Stimulated activated CD8-positive, alpha-beta memory T cell treated with anti-CD3 and anti-CD28 coated beads, Interleukin-15, amount 100 ng/mL, for 48 hours (primary cell): ENCODE measurements around the gene SCGN.

ENCODE experiments used
- DNase-seq, 2 donors: peaks; one replicate each; pipeline ENCODE4 v3.0.0-alpha.2; 2020; ENCODE audit warnings: low read depth in 2 of 2

SCGN gene, protein sequence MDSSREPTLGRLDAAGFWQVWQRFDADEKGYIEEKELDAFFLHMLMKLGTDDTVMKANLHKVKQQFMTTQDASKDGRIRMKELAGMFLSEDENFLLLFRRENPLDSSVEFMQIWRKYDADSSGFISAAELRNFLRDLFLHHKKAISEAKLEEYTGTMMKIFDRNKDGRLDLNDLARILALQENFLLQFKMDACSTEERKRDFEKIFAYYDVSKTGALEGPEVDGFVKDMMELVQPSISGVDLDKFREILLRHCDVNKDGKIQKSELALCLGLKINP

DNA sequence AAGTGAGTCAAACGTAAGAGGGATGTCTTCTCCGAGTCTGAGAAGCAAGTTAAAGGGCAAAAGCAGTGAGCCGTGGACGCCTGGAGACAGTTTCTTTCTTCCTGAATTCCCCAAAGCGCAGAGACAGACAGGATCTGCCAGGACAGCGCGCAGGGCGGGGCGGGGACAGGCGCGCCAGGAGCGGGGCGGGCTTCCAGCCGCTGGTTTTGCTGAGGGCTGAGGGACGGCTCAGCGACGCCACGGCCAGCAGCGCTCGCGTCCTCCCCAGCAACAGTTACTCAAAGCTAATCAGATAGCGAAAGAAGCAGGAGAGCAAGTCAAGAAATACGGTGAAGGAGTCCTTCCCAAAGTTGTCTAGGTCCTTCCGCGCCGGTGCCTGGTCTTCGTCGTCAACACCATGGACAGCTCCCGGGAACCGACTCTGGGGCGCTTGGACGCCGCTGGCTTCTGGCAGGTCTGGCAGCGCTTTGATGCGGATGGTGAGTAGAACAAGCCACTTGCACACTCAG, at the start of gene SCGN:
TSS of gene SCGN (plus strand) at position 209 of the 509 bp plus-strand sequence. CDS start at position 398, 189 bp downstream.
- DNase-seq = peak in 1 of 2 donors; percentile 5

DNA sequence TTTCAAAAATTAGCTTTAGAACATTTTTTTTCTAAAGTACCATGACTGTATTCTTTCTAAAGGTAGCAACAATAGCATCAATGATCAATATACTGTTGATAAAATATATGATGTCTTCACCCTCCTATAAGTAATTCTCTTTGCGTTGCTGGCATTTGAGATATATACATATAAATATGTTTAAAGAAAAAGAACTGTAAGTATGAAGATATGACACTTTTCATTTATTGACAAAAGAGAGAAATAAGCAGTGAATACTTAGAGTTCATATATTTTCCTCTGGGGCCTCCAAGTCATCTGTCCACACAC, 49.4 kb upstream of the SCGN start:
- DNase-seq = no peak

DNA sequence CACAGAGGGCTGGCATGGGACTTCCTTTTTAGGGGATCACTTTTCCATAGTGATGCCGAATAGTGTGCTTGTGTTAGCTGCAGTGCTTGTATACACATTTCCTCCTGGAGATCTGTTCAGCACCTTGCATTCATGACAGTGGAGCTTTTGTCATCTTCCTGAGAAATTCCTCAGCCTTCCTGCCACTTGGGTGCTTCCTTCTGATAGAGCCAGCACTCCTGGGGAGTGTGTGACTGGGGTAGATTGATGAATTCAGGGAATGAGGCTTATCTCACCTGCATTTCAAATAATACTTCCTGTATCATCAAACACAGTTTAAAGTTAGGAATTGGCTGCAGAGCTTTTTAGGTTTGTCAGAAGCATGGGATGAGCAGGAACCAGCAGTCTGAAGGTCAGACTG, 48.8 kb upstream of the SCGN start:
- no peak for DNase-seq

DNA sequence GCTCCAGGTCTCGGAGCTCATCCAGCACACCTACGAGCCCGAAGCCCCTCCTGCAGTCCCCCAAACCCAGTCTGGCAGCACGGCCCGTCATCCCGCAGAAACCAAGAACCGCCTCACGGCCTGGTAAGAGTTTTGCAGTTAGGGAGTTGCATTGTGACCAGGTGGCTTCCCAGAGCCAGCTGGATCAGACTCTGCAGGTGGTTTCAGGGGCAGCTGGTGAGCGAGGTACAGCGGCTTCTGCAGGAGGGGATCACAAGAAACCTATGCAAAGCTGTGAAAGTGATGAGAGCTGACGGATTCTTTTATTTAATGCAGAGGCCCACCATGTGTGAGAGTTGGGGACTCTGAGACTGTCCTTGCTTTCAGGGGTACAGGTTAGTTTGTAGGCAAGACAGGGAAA, 45.9 kb upstream of the SCGN start:
- no peak for DNase-seq

DNA sequence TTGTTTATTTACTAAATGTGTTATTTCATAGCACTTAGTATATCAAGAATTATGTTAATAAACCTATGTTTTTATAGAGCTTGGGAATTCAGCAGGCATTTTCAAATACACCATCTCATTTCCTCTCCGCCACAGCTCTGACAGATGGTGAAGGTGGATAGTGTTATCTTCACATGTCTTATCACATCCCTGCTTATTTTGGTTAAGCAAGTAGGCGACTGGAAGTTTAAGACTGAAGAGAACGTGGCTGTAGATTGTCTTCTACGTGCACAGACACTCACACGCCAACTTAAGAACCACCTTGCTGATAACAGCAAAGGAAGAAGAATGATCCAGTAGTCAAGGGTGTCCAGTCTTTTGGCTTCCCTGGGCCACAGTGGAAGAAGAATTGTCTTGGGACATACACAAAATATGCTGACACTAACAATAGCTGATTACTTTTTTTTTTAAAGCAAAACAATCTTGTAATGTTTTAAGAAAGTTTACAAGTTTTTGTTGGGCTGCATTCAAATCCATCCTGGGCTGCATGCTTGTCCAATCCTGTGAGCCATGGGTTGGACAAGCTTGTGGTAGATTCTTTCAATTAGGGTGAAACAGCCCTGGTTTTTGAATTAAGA, 43.3 kb upstream of the SCGN start:
- DNase-seq = no peak

DNA sequence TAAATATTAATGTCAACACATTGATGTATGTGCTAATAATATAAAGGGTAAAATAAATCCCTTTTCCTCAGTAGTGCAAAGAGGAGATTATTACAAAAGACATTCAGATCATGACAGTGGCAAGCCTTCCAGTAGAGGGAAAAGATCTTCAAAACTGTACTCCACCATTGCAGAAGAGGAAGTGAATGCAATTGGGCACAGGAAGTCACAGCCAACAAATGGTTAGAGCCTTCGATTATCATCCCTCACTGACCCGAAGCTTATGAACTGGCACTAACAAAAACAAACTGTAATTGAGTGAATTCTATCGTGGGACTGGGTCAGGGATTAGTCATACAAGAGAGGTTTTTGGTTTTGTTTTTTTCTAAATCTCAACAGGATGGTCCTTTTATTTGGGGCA, 39.3 kb upstream of the SCGN start:
- DNase-seq = no peak

DNA sequence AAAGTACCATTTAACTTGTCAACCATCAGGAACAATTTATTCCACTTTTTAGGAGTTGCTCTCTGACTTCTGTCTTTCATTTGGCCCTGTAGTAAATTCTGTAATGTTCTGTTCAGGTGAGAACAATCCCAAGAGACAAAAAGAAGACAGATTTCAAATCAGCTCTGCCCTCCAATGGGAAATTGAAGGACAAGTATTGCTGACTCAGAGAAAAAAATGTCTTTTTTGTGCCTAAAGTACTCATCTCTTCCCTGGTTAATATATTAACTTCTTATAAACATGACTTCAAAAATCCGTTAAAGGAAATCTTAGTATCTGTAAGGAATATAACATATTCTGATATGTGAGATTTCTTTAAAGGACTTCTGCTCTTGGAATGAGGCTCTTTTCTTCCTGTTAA, 38.6 kb upstream of the SCGN start:
- no peak for DNase-seq

DNA sequence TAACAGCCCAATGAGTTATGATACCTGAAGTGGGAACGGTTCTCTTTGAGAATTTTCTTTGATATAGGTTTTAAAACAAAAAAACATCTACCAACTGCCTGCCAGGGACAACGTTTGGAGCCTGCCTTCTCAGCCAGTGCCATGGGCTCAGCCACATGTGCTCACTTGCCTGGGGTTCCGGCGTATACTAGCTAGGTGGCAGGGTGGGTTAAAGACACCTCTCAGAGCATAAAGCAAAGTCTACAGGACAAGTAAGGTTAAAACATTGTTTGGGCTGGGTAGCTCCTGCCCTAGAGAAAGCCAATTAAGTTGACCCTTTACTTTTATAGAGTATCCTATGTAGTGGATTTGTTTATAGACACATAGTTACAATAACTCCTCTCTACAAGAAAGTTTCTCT, 38.0 kb upstream of the SCGN start:
- no peak for DNase-seq

DNA sequence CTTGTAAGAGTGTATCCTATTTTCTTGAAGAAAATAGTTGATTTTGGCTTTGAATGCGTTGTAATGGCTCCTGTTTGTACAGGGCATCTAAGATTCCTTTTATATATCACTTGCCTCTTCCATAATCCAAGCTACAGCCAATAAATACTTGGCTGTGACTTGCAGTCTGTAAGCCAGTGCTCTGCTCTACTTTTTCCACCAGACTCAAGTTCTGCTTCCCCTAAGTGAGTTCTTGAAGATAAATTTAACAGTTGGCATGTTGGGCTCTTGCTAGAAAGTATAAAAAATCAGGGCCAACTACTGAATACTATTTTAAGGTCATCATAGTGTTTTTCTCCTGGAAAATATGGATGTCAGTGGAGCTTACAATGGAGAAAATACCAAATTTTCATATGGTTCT, 36.5 kb upstream of the SCGN start:
- no peak for DNase-seq

DNA sequence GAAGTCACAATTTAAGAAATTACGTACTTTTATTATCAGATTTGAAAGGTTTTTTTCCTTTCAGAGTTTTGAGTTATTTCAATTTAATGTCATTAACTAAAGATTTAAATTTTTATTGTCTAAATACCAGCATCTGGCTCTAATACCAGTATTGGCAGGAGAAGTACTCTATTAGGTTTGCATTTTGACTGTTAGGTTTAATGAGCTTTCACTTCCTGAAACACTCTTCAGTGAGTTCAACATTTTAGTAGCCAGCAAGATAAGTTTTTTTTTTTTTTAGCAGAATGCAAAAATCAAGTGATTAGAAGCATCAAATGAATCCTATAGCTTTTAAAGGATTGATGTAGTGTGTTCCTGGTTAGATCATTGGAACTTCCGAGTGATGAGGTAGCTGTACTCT, 34.0 kb upstream of the SCGN start:
- DNase-seq = no peak

DNA sequence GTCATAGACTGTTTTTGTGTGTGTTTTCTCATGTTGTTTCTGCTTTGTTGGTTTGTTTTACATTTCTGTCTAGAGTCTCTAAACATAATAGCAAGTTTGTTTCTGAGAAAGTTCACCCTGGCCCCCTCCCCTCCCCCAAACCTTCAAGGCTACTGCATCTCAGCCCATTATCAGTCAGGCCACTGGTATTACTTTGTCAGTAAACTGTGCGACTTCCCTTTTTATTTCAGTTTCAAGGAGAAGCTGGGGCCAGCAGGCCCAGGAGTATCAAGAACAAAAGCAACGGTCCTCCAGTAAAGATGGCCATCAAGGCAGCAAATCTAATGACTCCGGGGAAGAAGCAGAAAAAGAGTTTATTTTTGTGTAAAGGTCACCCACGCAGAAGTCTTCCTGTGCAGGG, 32.8 kb upstream of the SCGN start:
- no peak for DNase-seq

DNA sequence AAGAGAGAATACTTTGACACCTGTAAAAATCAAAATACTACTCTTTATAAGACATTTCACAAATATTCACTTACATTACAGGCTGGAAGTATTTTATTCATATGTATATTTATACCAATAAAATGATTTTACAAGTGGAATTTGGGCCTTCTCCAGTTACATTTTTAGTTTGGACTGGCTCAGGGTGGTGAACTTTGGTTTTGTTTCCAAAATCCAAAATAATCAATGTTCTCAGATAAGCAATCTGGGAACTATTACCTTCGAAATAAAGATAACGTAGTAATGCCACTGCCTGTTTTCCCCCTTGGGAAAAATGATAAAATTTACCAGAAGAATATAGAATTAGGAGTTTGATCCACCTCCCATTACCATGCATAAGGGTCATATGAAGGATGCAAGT, 31.6 kb upstream of the SCGN start:
- DNase-seq = no peak

DNA sequence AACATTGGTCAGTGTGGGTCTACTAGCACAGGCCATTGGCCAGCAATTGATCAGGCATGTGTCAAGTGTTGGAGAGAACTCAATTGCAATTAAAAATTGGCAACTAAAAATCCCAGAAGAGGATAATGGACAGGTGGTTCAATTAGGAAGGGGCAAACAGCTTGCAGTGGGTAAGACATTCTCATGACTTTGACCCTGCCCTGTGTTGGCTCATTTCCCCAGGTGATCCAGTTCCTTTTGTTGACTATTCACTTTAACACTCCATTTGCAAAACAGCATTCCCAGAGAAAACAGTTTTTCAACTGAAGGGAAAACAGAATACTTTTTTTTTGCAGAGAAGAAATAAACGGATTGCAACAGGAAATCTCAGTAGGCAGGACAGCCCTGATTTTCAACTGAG, 28.9 kb upstream of the SCGN start:
- no peak for DNase-seq

DNA sequence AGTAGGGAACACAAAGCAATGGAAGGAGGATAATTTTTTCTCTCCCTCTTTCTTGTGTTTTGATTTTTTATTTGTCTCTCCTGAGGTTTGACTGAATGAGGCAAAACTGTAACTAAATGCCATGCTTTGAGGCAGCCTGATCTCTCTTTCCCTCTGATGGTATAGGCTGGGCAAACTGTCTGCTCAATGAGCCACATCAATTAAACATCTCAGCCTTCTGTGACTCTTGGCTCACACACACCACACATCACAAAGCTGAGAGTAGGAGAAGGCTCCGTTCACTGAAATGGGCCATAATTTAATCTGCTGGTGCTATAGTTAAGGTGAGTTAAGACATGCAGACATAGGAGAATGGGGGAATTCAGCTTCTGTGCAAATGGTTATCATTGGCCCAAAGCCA, 28.1 kb upstream of the SCGN start:
- DNase-seq = no peak

DNA sequence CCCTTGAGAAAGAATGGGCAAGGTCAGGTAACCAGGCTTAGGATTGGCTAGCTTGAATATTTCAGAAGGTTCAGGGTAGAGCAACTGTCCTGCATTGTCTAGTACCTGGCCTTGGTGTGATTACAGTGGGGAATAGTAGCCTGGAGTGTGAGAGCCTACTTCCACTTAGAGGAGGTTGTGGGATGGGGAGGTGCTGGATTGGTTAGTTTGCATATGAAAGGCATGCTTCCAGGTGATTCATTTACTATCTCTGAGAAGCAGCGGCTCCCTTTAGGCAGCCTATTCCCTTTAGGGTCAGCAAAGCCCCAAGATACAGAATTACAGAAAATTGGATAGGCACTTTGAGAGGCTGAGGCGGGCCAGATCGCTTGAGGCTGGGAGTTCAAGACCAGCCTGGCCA, 25.0 kb upstream of the SCGN start:
- no peak for DNase-seq

DNA sequence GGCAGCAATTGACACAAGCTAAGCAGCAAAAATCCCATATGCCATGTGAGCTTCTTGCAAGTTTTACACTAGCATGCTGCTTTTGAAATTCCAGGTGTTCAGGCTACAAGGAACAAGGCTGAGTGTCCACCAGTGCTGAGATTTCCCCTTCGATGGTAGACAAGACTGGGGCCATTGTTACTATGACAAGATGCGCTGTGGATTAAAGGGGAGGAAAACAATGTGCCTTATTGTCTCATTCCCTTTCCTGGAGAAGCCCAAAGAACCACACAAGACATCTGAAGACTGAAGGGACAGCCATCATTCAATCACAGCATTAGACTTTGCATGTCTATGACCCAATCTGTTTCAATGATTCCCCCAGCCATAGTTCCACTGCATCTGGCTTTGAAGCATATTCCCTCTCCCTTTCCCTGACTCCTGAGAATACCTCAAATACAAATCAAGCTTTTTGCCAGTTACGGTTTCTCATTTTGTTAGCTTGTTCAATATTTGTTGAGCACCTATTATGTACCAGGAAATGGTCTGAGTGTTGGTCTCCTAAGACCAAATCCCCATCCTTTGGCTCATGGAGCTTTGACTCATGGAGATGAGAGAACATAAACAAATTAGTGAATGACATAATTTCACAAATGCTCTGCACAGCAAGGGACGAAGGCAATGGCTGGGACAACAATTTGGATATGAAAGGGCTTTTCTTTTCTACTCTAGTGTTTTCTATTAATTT, 23.4 kb upstream of the SCGN start:
- DNase-seq = no peak

DNA sequence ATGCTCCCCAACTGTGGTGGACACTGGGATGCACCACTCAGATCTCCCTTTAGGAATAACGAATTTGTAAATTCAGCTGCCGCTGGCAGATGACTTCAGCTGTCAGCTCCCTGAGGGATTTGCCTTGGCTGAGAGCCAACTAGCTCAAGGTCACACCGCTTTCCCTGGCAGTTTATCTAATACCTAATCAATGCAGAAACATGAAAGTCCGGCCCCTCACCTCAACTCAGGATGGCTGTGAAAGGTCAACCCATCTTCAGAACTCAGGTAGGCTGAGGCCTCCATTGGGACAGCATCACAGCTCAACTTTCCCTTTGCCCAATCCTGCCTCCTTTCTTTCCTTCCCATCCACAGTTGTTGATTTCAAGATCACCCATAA, 22.8 kb upstream of the SCGN start:
- no peak for DNase-seq

DNA sequence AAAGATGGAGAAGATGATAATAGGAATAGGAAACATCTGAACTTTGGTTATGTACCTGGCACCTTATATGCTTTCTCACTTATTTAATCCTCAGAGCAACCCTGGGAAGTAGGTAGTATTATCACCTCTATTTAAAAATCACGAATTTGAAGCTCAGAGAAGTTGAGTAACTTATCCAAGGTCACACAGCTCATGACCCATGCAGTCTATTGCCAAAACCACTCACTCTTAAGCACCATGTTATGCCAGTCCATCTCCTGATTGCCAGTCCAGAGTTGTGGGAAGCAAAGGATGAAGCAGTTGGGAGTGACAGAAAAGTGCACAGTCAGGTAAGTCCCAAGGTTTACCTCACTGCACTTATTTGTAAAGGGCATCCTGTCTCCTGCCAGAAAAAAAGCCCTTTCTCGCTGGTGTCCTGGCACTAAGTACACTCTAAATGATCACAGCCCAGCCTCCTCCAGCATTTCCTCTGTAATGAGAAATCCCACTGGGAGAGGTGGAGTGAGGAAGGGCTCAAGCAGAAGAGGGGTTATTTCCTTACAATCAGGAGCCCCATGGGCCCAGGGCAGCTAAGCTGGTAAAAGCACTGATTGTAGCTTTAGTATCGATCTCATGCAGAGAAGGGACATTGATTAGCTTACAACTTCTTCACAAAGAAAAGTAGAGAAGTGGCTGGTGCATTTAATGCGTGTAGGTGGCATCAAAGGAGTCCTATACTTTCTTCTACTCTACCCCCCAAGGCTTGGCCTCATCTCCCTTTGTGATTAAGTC, 21.3 kb upstream of the SCGN start:
- no peak for DNase-seq

DNA sequence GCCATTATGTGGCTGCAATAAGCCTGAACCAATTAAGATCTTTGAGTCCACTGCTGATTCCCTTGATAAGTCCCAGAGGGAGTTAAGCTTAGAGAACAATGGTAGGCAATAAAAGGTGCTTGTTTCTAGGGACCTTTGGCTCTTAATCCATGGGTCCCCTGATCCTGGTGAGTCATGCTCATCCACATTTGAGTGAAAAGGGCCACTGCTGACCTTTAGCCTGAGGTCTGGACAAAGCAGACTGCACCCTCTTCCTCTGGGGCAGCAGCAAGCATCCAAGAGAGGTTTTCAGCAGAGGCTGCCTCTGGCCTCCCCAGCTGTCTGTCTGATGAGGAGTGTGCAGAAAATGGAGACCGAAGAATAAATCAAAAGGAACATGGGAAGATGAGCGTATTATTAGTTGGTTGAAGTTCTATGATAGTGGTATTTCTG, 16.1 kb upstream of the SCGN start:
- no peak for DNase-seq

DNA sequence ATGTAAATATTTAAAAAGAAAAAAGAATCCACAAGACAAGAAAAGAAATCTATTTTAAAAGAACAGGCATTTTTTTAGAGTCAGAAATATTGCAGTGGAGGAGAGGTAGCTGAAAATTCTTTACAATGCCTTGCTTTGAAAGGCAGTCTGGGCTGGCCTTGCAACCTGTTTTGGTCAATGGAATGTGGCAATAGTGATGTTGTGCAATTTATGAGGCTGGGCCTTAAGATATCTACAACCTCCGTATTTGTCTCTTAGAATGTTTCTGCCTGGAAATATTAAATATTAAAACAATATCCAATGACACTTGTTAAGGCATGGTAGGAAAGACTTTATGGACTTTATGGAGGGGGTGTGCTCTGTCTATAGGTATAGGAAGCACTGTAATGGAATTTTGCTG, 14.8 kb upstream of the SCGN start:
- DNase-seq = no peak

DNA sequence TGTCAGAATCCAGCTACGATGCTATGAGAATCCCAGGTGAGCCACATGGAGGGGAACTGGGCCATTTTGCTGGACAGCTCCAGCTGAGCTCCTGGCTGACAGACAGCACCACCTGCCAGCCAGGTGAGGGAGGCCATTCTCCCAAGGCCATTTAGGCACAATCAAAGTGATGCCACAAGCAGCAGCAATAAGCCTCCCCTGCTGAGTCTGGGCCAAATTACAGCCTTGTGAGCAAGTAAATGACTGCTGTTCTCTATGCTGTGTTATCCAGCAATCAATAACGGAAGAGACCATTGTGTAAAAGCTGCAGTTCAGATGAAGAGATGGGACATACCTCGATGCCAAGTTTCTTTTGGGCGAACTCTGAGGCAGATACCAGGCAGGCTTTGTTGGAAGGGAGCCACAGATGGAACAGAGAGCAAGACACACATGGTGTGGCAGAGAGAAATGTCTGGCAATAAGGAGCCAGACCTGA, 14.0 kb upstream of the SCGN start:
- DNase-seq = no peak

DNA sequence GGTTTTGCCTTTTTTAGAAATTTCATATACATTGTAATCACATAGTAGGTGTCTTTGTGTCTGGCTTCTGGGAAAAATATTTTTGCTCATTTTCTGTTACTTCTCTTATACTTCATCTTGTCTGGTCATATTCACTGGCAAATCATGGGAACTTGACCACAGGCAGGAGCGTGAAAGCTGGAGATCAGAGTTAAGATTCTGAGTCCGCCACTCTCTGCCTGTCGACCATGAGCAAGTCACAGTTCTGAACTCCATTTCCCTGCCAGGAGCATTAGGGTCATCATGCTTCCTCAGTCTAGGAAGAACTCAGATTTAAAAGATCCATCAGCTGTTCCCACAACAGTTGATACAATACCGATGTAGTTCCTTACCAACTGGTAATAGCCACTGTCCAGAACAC, 12.4 kb upstream of the SCGN start:
- DNase-seq = no peak
